AG04449 (cell line): ENCODE data around the gene ROBO2.

Source experiments
- CTCF ChIA-PET: fragments of 350-600 bp; formaldehyde crosslinking; extraction: SDS; loops from one replicate; lab custom pipeline; 2021; ENCODE audit warnings: antibody characterized with exemption; lab: Yijun Ruan, JAX
- POLR2A ChIA-PET: fragments of 400-600, 350-600 bp; formaldehyde crosslinking; extraction: SDS; loops from one replicate; lab custom pipeline; 2020; ENCODE audit warnings: antibody characterized with exemption, inconsistent platforms; lab: Yijun Ruan, JAX
- DNase-seq: peaks from one replicate; pipeline ENCODE4 v3.0.0-alpha.2; 2010; ENCODE audit warnings: low read depth, low spot score
- H3K4me3 ChIP-seq: 2 replicates; pipeline ENCODE4 v1.5.1; 2011; ENCODE audit warnings: low read depth, mild to moderate bottlenecking, control low read depth, low read length
- CTCF ChIP-seq: IDR thresholded peaks from one replicate; pipeline ENCODE4 v1.5.1; 2011; ENCODE audit warnings: mild to moderate bottlenecking, moderate library complexity, low read length, control low read depth, inconsistent platforms; ENCODE audit not compliant: insufficient read depth; ENCODE audit errors: missing control alignments

ROBO2 gene

GRCh38 chr3:77338195-77338594, 298.3 kb downstream of the ROBO2 start:
- POLR2A ChIA-PET: no interaction called here
- no peak overlapping the region for H3K4me3 ChIP-seq
- CTCF ChIA-PET: interaction anchor here (1.0 kb wide), 1 partner anchor 18 kb away, joined by 5 read pairs; no protein-coding TSS in a partner anchor
- no peak for DNase-seq
- no peak for TF ChIP-seq CTCF

GRCh38 chr3:77342027-77342426, 302.1 kb downstream of the ROBO2 start:
- CTCF ChIA-PET: no interaction called here
- POLR2A ChIA-PET: no interaction called here
- no peak for TF ChIP-seq CTCF
- no peak overlapping the region for H3K4me3 ChIP-seq
- no peak for DNase-seq

GRCh38 chr3:77342688-77343087, 302.8 kb downstream of the ROBO2 start:
- ChIA-PET CTCF (no interaction called here), POLR2A (no interaction called here)
- DNase-seq: no peak
- no peak for TF ChIP-seq CTCF
- H3K4me3 ChIP-seq: no peak overlapping the region

GRCh38 chr3:77345009-77345408, 305.1 kb downstream of the ROBO2 start:
- no peak overlapping the region for H3K4me3 ChIP-seq
- CTCF ChIA-PET: no interaction called here
- POLR2A ChIA-PET: no interaction called here
- no peak for DNase-seq
- TF ChIP-seq CTCF: no peak

- H3K4me3 ChIP-seq: no peak overlapping the region
- no peak for DNase-seq
- TF ChIP-seq CTCF: peak; percentile 46
- ChIA-PET POLR2A (no interaction called here), CTCF (interaction anchor here (2.3 kb wide), 1 partner anchor 1297 kb away, joined by 9 read pairs; no protein-coding TSS in a partner anchor)
Measured at GRCh38 chr3:77348244-77348855, 308.5 kb downstream of the ROBO2 start.

GRCh38 chr3:77354958-77355357, 315.1 kb downstream of the ROBO2 start:
- TF ChIP-seq CTCF: no peak
- CTCF ChIA-PET: no interaction called here
- no peak for DNase-seq
- POLR2A ChIA-PET: no interaction called here
- H3K4me3 ChIP-seq: no peak overlapping the region
